ENCODE data around the gene ADAMTS3. TPM values are rescaled to one million over a fixed set of nuclear protein-coding genes. Genes with fewer than 3 reads are reported as not detected.

Gene ADAMTS3
- total and polyA plus RNA-seq, 2 donors (not counting 1 experiment from before 2014, with no cell fraction given) = not detected

DNA sequence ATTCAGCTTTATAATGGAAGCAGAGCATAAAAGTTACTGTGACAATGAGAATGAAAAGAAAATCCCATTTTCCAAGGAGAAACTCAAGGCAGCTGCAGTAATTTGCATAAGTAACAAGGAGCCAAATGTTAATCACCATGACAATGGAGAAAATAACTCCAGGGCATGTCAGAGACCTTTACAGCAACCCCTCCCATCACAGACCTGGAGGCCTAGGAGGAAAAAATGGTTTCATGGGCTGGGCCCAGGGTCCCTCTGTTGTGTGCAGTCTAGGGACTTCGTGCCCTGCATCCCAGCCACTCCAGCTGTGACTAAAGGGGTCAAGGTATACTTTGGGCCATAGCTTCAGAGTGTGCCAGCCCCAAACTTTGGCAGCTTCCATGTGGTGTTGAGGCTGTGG lies 313.8 kb downstream of the ADAMTS3 start:
- no CpG with 5 or more reads among the region's 1 CpG for WGBS (ENCODE audit: insufficient coverage)
- intact Hi-C loops (cut with micrococcal nuclease) = no loop called here
- no peak for TF ChIP-seq EZH2 (IDR thresholded peaks at IDR 0.05; ENCODE audit: borderline replicate concordance, insufficient read depth, low read depth, low read length, poor library complexity, severe bottlenecking)
- TF ChIP-seq, protein P1, sequence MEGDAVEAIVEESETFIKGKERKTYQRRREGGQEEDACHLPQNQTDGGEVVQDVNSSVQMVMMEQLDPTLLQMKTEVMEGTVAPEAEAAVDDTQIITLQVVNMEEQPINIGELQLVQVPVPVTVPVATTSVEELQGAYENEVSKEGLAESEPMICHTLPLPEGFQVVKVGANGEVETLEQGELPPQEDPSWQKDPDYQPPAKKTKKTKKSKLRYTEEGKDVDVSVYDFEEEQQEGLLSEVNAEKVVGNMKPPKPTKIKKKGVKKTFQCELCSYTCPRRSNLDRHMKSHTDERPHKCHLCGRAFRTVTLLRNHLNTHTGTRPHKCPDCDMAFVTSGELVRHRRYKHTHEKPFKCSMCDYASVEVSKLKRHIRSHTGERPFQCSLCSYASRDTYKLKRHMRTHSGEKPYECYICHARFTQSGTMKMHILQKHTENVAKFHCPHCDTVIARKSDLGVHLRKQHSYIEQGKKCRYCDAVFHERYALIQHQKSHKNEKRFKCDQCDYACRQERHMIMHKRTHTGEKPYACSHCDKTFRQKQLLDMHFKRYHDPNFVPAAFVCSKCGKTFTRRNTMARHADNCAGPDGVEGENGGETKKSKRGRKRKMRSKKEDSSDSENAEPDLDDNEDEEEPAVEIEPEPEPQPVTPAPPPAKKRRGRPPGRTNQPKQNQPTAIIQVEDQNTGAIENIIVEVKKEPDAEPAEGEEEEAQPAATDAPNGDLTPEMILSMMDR (IDR thresholded peaks at IDR 0.05) = no peak
- H3K36me3 ChIP-seq (replicated peaks in 1 of 2; ENCODE audit: control extremely low read depth in 1 of 2, control insufficient read depth in 1 of 2, extremely low read depth in 1 of 2, insufficient read depth in 2 of 2, low read length in 1 of 2) = no peaks in the 10 kb centered on the region
- no peaks in the 10 kb centered on the region for H3K4me1 ChIP-seq (ENCODE audit: control insufficient read depth in 2 of 2, insufficient read depth in 2 of 2, low read length in 2 of 2)
- ChIA-PET POLR2A (no interaction called here), CTCF (interaction anchor here (0.6 kb wide), 1 partner anchor 54 kb away, joined by 3 read pairs; no protein-coding TSS in a partner anchor)
- ATAC-seq (ENCODE audit: low read depth) = no peak
- H3K27ac ChIP-seq (ENCODE audit: low read length in 2 of 2) = no peak overlapping the region
- H2AFZ ChIP-seq (ENCODE audit: insufficient read depth, low read depth, low read length, poor library complexity, severe bottlenecking) = no peak overlapping the region
- peaks cover 0 to 6% (median 0%) of the 10 kb centered on the region in 3 donors for H3K9me3 ChIP-seq (ENCODE audit: control extremely low read depth in 1 of 3, control insufficient read depth in 2 of 3, insufficient read depth in 1 of 3, low read length in 2 of 3)
- no peak overlapping the region for H3K4me2 ChIP-seq (replicated peaks; ENCODE audit: low read depth, low read length, poor library complexity, severe bottlenecking)
- no peak for DNase-seq
- H3K4me1 Mint-ChIP-seq = no peaks in the 10 kb centered on the region
- no peaks in the 10 kb centered on the region for H3K9me3 Mint-ChIP-seq (ENCODE audit: insufficient read depth)
- H3K79me2 ChIP-seq (ENCODE audit: control insufficient read depth, insufficient read depth, low read length) = no peaks in the 10 kb centered on the region
- no peak overlapping the region for H3K27ac Mint-ChIP-seq
- no peak overlapping the region for H3K4me3 Mint-ChIP-seq
- no peaks in the 10 kb centered on the region for H3K27me3 ChIP-seq (replicated peaks in 1 of 4; ENCODE audit: control extremely low read depth in 1 of 4, control insufficient read depth in 3 of 4, insufficient read depth in 4 of 4, low read length in 3 of 4)
- H4K20me1 ChIP-seq (ENCODE audit: control insufficient read depth, insufficient read depth, low read length, poor library complexity, severe bottlenecking) = no peaks in the 10 kb centered on the region
- H3K9ac ChIP-seq (ENCODE audit: low read length) = no peak overlapping the region
- H3K4me3 ChIP-seq (ENCODE audit: control extremely low read depth in 1 of 5, extremely low read depth in 1 of 5, insufficient read depth in 1 of 5, low read depth in 2 of 5, low read length in 4 of 5) = no peak overlapping the region
- no peaks in the 10 kb centered on the region for H3K27me3 Mint-ChIP-seq

DNA sequence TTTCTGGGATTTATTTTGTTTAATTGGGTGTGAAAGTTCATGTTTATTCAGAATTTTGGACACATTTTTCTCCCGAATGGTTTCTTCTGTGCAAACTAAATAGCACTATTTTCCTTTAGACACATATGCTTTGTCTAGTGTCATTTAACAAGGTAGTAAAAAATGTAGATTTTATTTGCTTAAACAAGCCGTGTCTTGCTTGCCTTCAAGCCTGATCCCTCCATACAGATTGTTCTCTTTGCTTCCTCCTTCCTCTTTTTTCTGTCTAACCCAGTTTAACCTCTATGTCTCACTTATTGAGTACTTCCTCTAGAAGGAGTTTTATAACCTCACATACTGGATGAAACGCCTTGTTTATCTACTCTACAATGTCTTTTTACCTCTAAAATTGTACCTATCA lies 325.4 kb downstream of the ADAMTS3 start:
- Mint-ChIP-seq H3K27ac (no peak overlapping the region), H3K4me3 (no peak overlapping the region), H3K4me1 (no peaks in the 10 kb centered on the region), H3K27me3 (no peaks in the 10 kb centered on the region), H3K9me3 (ENCODE audit: insufficient read depth) (no peaks in the 10 kb centered on the region)
- H3K9ac ChIP-seq (ENCODE audit: low read length) = no peak overlapping the region
- POLR2A ChIA-PET = no interaction called here
- H3K4me2 ChIP-seq (replicated peaks; ENCODE audit: low read depth, low read length, poor library complexity, severe bottlenecking) = no peak overlapping the region
- no peak for DNase-seq
- no peaks in the 10 kb centered on the region for H3K9me3 ChIP-seq (ENCODE audit: control extremely low read depth in 1 of 3, control insufficient read depth in 2 of 3, insufficient read depth in 1 of 3, low read length in 2 of 3)
- no peaks in the 10 kb centered on the region for H3K4me1 ChIP-seq (ENCODE audit: control insufficient read depth in 2 of 2, insufficient read depth in 2 of 2, low read length in 2 of 2)
- CTCF ChIA-PET = no interaction called here
- H3K36me3 ChIP-seq (replicated peaks in 1 of 2; ENCODE audit: control extremely low read depth in 1 of 2, control insufficient read depth in 1 of 2, extremely low read depth in 1 of 2, insufficient read depth in 2 of 2, low read length in 1 of 2) = no peaks in the 10 kb centered on the region
- no peaks in the 10 kb centered on the region for H4K20me1 ChIP-seq (ENCODE audit: control insufficient read depth, insufficient read depth, low read length, poor library complexity, severe bottlenecking)
- no peak overlapping the region for H2AFZ ChIP-seq (ENCODE audit: insufficient read depth, low read depth, low read length, poor library complexity, severe bottlenecking)
- H3K27me3 ChIP-seq (replicated peaks in 1 of 4; ENCODE audit: control extremely low read depth in 1 of 4, control insufficient read depth in 3 of 4, insufficient read depth in 4 of 4, low read length in 3 of 4) = no peaks in the 10 kb centered on the region
- WGBS (ENCODE audit: insufficient coverage) = no CpG with 5 or more reads among the region's 3 CpGs
- no peak for ATAC-seq (ENCODE audit: low read depth)
- intact Hi-C loops (cut with micrococcal nuclease) = no loop called here
- no peaks in the 10 kb centered on the region for H3K79me2 ChIP-seq (ENCODE audit: control insufficient read depth, insufficient read depth, low read length)
- TF ChIP-seq, protein P1 (IDR thresholded peaks at IDR 0.05) = no peak
- no peak for TF ChIP-seq EZH2 (IDR thresholded peaks at IDR 0.05; ENCODE audit: borderline replicate concordance, insufficient read depth, low read depth, low read length, poor library complexity, severe bottlenecking)
- H3K27ac ChIP-seq (ENCODE audit: low read length in 2 of 2) = no peak overlapping the region
- H3K4me3 ChIP-seq (ENCODE audit: control extremely low read depth in 1 of 5, extremely low read depth in 1 of 5, insufficient read depth in 1 of 5, low read depth in 2 of 5, low read length in 4 of 5) = no peak overlapping the region
